HL-60 (cell line): Measurements from ENCODE around the gene U2AF2.
A peak's percentile ranks its signal among the peaks of the same experiment; 100 is the strongest.

Experiments used
- DNase-seq, 2 experiments: peaks; one replicate each; pipeline ENCODE4 v3.0.0-alpha.2; 2010 to 2020; ENCODE audit warnings: low read depth in 1 of 2, low spot score in 1 of 2
- H3K27ac ChIP-seq: fragments of 250-450 bp; sonication (Bioruptor Pico); replicated peaks from 2 replicates; pipeline ENCODE4 v1.5.1; 2020; ENCODE audit warnings: mild to moderate bottlenecking, moderate library complexity
- H3K27me3 ChIP-seq: fragments of 250-450 bp; sonication (Bioruptor Pico); 2 replicates; pipeline ENCODE4 v1.5.1; 2021; ENCODE audit warnings: mild to moderate bottlenecking, moderate library complexity; ENCODE audit not compliant: insufficient read depth, poor library complexity, severe bottlenecking
- H3K4me3 ChIP-seq: replicated peaks from 2 replicates; pipeline ENCODE4 v1.5.1; 2011; ENCODE audit warnings: mild to moderate bottlenecking, control low read depth, low read length; ENCODE audit not compliant: insufficient read depth
- CTCF ChIP-seq: IDR thresholded peaks from one replicate; pipeline ENCODE4 v1.5.1; 2011; ENCODE audit warnings: low read length, control low read depth, inconsistent platforms; ENCODE audit not compliant: insufficient read depth
- GABPA ChIP-seq: IDR thresholded peaks from 2 replicates; pipeline ENCODE4 v1.6.1; 2012; ENCODE audit warnings: low read depth
- POLR2AphosphoS5 ChIP-seq: IDR thresholded peaks from 2 replicates; pipeline ENCODE4 v1.6.1; 2012; ENCODE audit warnings: low read depth
- REST ChIP-seq: IDR thresholded peaks from 2 replicates; pipeline ENCODE4 v1.6.1; 2012; ENCODE audit warnings: low read depth; ENCODE audit not compliant: insufficient replicate concordance
- SPI1 ChIP-seq: IDR thresholded peaks from 2 replicates; pipeline ENCODE4 v1.6.1; 2012; ENCODE audit warnings: low read depth, mild to moderate bottlenecking, borderline replicate concordance

Gene U2AF2

GRCh38 chr19:55643887-55644176, 11.0 kb upstream of the U2AF2 start:
- Histone ChIP-seq H3K27ac (peak overlapping the region; percentile 79), H3K4me3 (peak overlapping the region; percentile 91), H3K27me3 (no peaks in the 10 kb centered on the region)
- DNase-seq: no peak
- no peak for TF ChIP-seq SPI1
- no peak for TF ChIP-seq CTCF
- no peak for TF ChIP-seq REST
- no peak for TF ChIP-seq GABPA
- no peak for TF ChIP-seq POLR2AphosphoS5

DNA sequence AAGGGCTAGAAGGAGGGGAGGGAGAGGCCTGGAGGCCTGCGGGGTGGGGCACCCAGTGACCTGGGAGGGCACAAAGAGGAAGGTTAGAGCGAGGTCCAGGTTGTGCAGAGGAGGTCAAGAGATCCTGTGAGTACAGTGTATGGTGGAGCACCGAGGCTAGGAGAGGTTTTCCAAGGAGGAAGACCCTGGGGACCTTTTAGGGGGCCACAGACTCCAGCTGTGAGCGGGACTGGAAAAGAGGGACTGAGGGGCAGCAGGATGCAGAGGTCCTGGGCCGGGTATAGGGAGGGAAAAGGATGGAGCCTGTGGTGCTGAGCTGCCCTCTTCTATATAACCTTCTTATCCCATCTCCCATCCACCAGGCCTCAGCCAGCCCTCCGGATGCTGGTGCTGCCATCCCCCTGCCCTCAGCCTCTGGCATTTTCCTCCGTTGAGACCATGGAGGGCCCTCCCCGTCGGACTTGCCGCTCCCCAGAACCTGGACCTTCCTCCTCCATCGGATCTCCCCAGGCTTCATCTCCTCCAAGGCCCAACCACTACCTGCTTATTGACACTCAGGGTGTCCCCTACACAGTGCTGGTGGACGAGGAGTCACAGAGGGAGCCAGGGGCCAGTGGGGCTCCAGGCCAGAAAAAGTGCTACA, 10.5 kb upstream of the U2AF2 start:
- Histone ChIP-seq H3K27me3 (no peaks in the 10 kb centered on the region), H3K27ac (peak overlapping the region; percentile 79), H3K4me3 (peak overlapping the region; percentile 91)
- DNase-seq: no peak
- no peak for TF ChIP-seq GABPA
- no peak for TF ChIP-seq CTCF
- TF ChIP-seq SPI1: no peak

GRCh38 chr19:55644842-55645511, 9.9 kb upstream of the U2AF2 start:
- Histone ChIP-seq H3K27me3 (no peaks in the 10 kb centered on the region), H3K27ac (no peak overlapping the region), H3K4me3 (no peak overlapping the region)
- DNase-seq: no peak
- TF ChIP-seq GABPA: no peak
- no peak for TF ChIP-seq POLR2AphosphoS5
- TF ChIP-seq REST: no peak
- no peak for TF ChIP-seq SPI1
- no peak for TF ChIP-seq CTCF

DNA sequence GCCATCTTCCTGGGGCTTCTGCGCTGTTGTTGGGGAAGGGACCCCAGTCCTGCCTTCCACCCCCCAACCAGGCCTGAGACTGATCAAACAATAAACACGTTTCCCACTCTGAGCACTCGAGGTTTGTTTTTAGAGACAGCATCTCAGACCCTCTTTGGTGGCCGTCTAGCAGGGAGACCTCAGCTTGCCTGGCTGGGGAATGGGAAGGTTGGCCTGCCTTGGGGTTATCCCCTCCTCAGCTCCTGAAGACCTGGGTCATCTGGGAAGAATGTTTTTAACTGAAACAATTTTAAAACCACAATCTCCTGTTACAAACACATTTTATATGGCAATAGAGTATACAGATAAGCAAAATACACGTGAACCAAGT, 9.3 kb upstream of the U2AF2 start:
- no peak overlapping the region for H3K4me3 ChIP-seq
- TF ChIP-seq GABPA (no peak), CTCF (no peak), SPI1 (no peak), POLR2AphosphoS5 (no peak), REST (no peak)
- DNase-seq: no peak
- H3K27ac ChIP-seq: no peak overlapping the region
- H3K27me3 ChIP-seq: no peaks in the 10 kb centered on the region
